GM21723 (cell line): ENCODE measurements around the gene OR5B21.

Source experiments
- ATAC-seq: cut with Tn5 transposase; IDR thresholded peaks from one replicate; pipeline ENCODE4 v1.9.1; 2021; ENCODE audit warnings: mild to moderate bottlenecking, moderate library complexity; ENCODE audit not compliant: unreplicated experiment

OR5B21 gene

DNA sequence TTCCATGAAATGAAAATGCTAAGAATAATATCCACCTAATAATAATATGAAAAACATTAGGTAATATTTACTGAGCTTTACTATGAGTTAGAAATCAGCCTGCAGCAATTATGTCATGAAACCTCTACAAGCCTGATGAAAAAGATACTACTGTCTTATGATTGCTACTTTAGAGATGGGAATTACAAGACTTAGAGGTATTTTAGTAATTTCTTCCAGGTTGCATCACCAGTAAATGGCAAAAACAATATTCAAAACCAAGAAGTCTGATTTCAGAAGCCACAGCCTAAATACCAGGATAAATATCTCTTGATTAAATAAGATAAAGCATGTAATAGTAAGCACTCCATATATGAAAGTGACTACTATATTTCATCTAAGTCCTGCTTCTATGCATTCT lies 13.8 kb downstream of the OR5B21 start:
- no peak for ATAC-seq

DNA sequence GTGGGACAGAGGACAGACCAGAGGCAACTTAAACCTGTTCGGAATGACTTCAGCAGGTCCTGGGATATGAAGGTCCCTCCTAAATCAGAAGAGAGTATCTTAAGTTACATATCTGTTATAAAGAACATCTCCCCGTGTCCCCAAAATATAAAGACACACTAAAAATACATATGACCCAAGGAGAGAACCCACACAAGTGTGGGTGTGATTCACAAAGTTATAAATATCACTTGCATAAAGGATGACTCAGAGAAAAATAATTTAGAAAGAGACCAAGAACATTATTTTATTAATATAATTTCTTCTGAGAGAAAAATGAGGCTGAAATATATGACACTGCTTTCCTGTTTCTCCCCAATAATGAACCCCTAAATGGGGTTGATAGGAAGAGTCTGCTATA lies 14.2 kb downstream of the OR5B21 start:
- no peak for ATAC-seq

DNA sequence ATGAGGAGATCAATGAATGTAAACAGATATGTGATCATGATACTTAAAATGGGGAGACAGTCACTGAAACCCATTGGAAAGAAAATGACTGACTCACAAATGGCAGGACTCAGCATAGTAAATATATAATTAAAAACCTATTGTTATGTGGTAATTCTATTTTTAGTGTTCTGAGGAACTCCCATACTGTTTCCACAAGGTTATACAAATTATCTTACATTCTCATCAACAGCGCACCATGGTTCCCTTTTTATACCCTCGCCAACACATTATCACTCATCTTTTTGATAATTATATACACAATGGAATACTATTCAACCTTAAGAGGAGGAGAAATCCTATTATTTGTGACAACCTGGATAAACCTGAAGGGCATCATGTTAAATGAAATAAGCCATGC lies 17.1 kb downstream of the OR5B21 start:
- ATAC-seq = no peak

DNA sequence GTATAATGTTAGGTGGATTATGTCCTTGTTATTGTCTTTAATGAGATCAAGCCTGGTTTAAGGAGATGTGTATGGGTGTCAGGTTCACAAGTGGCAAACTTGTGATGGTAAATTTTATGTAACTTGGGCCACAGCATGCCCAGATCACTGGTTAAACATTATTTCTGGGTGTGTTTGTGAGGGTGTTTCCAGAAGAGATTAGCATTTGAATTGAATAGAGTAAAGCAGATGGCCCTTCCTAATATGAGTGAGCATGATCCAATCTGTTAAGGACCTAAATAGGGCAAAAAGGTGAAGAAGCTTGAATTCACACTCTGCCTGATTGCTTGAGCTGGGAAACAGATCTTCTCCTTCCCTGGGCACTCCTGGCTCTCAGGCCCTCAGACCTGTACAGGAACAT lies 20.7 kb downstream of the OR5B21 start:
- no peak for ATAC-seq

DNA sequence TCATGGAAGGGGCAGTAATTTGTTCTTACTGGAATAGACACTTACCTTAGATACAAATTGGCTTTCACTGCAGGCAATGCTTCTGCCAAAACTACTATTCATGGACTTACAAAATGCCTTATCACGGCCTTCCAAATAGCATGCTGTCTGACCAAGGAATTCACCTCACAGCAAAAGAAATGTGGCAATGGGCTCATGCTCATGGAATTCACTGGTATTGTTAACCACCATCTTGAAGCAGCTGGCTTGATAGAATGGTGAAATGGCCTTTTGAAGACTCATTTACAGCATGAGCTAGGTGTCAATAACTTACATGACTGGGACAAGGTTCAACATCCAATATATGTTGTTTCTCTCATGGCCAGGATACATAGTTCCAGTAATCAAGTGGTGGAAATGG lies 21.9 kb downstream of the OR5B21 start:
- ATAC-seq = no peak

DNA sequence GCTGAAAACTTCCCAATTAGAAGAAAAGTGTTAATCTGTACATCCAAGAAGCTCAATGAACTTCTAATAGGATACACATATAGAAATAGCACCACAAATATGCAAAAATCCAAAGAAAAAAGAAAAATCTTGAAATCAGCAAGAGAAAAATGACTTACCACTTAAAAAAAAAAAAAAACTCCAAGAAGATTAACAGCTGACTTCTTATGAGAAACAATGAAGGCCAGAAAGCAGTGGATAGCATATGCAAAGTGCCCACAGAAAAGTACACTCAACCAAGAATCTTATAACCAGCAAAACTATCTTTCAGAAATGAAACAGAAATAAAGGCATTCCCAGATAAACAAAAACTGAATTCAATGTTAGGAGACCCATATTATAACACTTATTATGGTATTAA lies 36.0 kb downstream of the OR5B21 start:
- ATAC-seq = no peak

DNA sequence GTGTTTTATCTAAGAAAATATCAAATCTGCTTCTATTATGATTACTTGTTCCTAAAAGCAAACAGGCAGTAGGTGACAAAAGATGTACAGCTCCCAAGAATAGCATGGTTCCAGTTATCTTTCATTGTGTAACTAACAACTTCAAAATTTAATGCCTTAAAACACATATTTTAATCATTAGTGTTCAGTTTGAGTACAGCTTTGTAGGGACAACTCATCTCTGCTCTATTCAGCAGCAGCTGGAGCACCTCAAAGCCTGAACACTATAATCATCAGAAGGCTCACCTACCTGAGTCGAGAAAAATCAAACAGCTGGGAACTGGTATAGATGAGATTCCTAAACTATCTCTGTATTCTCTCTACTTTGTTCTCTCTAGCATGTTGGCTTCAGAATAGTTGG lies 41.6 kb downstream of the OR5B21 start:
- ATAC-seq = no peak

DNA sequence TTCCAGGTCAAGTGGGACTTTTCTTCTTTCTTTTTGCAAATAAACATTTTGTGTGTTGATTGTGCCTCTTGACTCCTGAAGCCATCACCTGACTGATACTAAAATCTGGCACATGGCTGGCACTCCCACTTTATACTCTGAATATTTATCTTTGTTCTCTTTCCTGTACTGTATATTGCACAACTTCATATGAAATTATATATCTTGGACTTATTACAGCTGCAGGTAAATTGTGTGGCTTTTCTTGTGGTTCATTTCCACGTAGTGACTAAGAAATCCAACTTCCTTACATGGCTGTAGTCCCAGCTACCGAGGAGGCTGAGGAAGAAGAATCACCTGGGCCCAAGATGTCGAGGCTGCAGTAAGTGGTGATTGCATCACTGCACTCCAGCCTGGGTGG lies 42.2 kb downstream of the OR5B21 start:
- no peak for ATAC-seq
